ENCODE results near the gene CLDN19. TPM values are rescaled to one million over a fixed set of nuclear protein-coding genes. Genes with fewer than 3 reads are reported as not detected.

The CLDN19 gene
- total RNA-seq, 1 experiment from 2014 or later, result not detected

DNA sequence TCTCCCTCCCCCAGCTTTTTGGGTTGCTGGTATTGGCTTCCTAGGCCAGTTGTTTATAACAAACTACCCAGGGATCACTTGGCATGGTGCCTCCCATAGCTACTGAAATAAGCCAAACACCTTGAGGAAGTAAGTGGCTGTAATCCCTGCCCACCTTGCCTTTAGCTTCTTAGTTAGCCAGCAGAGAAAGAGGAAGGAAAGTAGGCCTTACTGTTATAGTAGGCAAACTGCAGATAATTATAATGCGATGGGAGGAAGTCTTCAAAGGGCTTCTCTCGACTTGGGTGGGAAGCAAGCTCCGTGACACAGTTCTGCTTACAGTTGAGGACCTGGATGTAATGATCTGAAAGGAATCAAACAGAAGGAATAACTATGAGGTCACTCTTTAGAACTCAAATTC, 18.6 kb upstream of the CLDN19 start:
- no TSS peak for BruUV-seq (replicated peaks)
- CTCF ChIA-PET, result no interaction called here
- intact Hi-C loops (cut with micrococcal nuclease; ENCODE audit: unreplicated experiment), result no loop called here
- Histone ChIP-seq H3K9me3 (ENCODE audit: low read depth, low read length, poor library complexity, severe bottlenecking) (no peaks in the 10 kb centered on the region), H3K27ac (ENCODE audit: low read depth, low read length, poor library complexity, severe bottlenecking) (no peak overlapping the region), H3K4me3 (ENCODE audit: low read depth, low read length, poor library complexity, severe bottlenecking) (no peak overlapping the region), H3K36me3 (ENCODE audit: insufficient read depth, low read length, poor library complexity, severe bottlenecking) (peaks cover 65% of the 10 kb centered on the region), H3K27me3 (replicated peaks; ENCODE audit: insufficient read depth, low read depth, low read length, poor library complexity) (no peaks in the 10 kb centered on the region), H3K4me1 (ENCODE audit: insufficient read depth, low read length, poor library complexity, severe bottlenecking) (peaks cover 3% of the 10 kb centered on the region)
- DNase-seq (ENCODE audit: low spot score), result no peak
- TF ChIP-seq CTCF (conservative IDR thresholded peaks at IDR 0.05; ENCODE audit: low read depth, low read length) (no peak), EZH2 (IDR thresholded peaks at IDR 0.05; ENCODE audit: borderline replicate concordance, low read depth, low read length, poor library complexity, severe bottlenecking) (no peak)
- POLR2A ChIA-PET (ENCODE audit: low non-redundant PET), result no interaction called here

GRCh38 chr1:42757892-42758275, 17.8 kb upstream of the CLDN19 start:
- Histone ChIP-seq H3K27ac (ENCODE audit: low read depth, low read length, poor library complexity, severe bottlenecking) (no peak overlapping the region), H3K4me1 (ENCODE audit: insufficient read depth, low read length, poor library complexity, severe bottlenecking) (peaks cover 3% of the 10 kb centered on the region), H3K36me3 (ENCODE audit: insufficient read depth, low read length, poor library complexity, severe bottlenecking) (peaks cover 71% of the 10 kb centered on the region), H3K4me3 (ENCODE audit: low read depth, low read length, poor library complexity, severe bottlenecking) (no peak overlapping the region), H3K27me3 (replicated peaks; ENCODE audit: insufficient read depth, low read depth, low read length, poor library complexity) (no peaks in the 10 kb centered on the region), H3K9me3 (ENCODE audit: low read depth, low read length, poor library complexity, severe bottlenecking) (no peaks in the 10 kb centered on the region)
- CTCF ChIA-PET, result no interaction called here
- POLR2A ChIA-PET (ENCODE audit: low non-redundant PET), result no interaction called here
- TF ChIP-seq CTCF (conservative IDR thresholded peaks at IDR 0.05; ENCODE audit: low read depth, low read length) (no peak), EZH2 (IDR thresholded peaks at IDR 0.05; ENCODE audit: borderline replicate concordance, low read depth, low read length, poor library complexity, severe bottlenecking) (no peak)
- DNase-seq (ENCODE audit: low spot score), result no peak
- BruUV-seq (replicated peaks), result no TSS peak
- intact Hi-C loops (cut with micrococcal nuclease; ENCODE audit: unreplicated experiment), result no loop called here

DNA sequence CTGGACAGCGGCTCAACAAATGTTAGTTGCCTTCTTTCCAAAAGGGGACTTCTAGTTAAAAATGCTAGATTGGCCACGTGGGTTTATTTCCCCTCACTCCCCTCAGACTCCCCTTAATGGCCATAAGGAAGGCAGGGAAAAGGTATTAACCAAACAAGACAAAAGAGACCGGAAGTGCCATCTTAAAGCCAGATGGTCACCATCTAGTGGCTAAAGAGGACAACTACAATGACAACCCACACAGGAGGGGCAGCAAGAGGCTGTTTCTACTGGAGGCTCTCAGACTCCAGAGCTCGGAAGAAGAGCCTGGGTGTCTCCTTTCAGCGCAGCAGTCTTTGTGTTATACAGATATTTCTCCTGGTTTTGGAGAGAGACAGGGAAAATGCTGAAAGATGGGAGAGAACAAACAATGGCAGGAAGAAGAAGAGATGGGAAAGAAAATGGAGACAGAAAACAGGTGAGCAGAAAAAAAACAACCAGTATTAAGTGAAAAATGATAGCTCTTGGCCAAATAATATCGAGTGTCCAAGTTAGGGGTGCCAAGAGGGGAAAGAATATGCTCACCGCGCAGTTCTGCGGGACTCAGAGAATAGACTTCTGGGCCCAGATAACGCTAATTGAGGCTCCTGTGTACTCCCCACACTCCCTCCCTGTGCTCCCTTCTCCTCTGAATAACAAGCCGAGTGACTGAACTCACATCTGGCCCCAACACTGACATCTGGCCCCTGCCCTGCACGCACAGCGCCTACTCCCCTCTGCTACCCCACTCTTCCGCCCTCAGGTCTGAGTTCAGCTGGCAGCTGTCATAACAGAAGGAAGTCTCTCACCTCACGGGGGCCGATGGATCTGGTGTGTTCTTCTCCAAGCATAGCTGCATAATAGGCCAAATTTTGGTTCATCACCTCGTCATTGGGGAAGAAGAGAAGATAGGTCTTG, 17.2 kb upstream of the CLDN19 start:
- ChIA-PET CTCF (interaction anchor here (0.6 kb wide), 1 partner anchor 13 kb away, joined by 6 read pairs; no protein-coding TSS in a partner anchor), POLR2A (ENCODE audit: low non-redundant PET) (interaction anchor here (0.7 kb wide), 1 partner anchor 9 kb away, joined by 3 read pairs; the partner anchor contains the start of genes C1orf50 and P3H1)
- Histone ChIP-seq H3K27me3 (replicated peaks; ENCODE audit: insufficient read depth, low read depth, low read length, poor library complexity) (no peaks in the 10 kb centered on the region), H3K4me1 (ENCODE audit: insufficient read depth, low read length, poor library complexity, severe bottlenecking) (peaks cover 3% of the 10 kb centered on the region), H3K9me3 (ENCODE audit: low read depth, low read length, poor library complexity, severe bottlenecking) (no peaks in the 10 kb centered on the region), H3K4me3 (ENCODE audit: low read depth, low read length, poor library complexity, severe bottlenecking) (no peak overlapping the region), H3K36me3 (ENCODE audit: insufficient read depth, low read length, poor library complexity, severe bottlenecking) (peaks cover 73% of the 10 kb centered on the region), H3K27ac (ENCODE audit: low read depth, low read length, poor library complexity, severe bottlenecking) (no peak overlapping the region)
- BruUV-seq (replicated peaks), result no TSS peak
- DNase-seq (ENCODE audit: low spot score), result peak; percentile 83
- TF ChIP-seq CTCF (conservative IDR thresholded peaks at IDR 0.05; ENCODE audit: low read depth, low read length), result peak; percentile 70
- TF ChIP-seq EZH2 (IDR thresholded peaks at IDR 0.05; ENCODE audit: borderline replicate concordance, low read depth, low read length, poor library complexity, severe bottlenecking), result no peak
- intact Hi-C loops (cut with micrococcal nuclease; ENCODE audit: unreplicated experiment), result no loop called here
